ENCODE data around the gene PLCD3. TPM values are rescaled to one million over a fixed set of nuclear protein-coding genes. Genes with fewer than 3 reads are reported as not detected.
A peak's percentile ranks its signal among the peaks of the same experiment; 100 is the strongest.

PLCD3 gene
- total and polyA plus RNA-seq, 2 of the 4 experiments (the other 2 are of a cell fraction): 5.6 to 36.6 TPM

- H3K4me1 ChIP-seq (ENCODE audit: control insufficient read depth, insufficient read depth, low read length): peaks cover 17% of the 10 kb centered on the region
- peak within 1 kb of the TSS; percentile 0; the same call in 1 of the 3 replicates for H2BK15ac ChIP-seq (ENCODE audit: low read depth, low read length)
- ChIA-PET POLR2A (ENCODE audit: unreplicated experiment) (interaction anchor here (0.6 to 3.1 kb wide), 8 partner anchors 9 to 248 kb away, joined by 3 to 53 read pairs (median 4); partner anchors contain the start of genes ACBD4 and HEXIM1), CTCF (interaction anchor here (0.9 to 3.8 kb wide), 6 partner anchors 9 to 36 kb away, joined by 4 to 18 read pairs (median 10); partner anchors contain the start of gene ACBD4)
- dilution Hi-C loops (cut with HindIII; ENCODE audit: low sequenced_read_pairs, unreplicated experiment): no loop called here
- DNase-seq: peak; percentile 100
- H3K9me1 ChIP-seq (ENCODE audit: insufficient read depth, low read length): peaks cover 19% of the 10 kb centered on the region
- peak within 1 kb of the TSS; percentile 92 for H4K5ac ChIP-seq (ENCODE audit: low read depth, low read length)
- peak; percentile 94 for ATAC-seq (ENCODE audit: low read depth)
- H3K36me3 ChIP-seq (ENCODE audit: control insufficient read depth, insufficient read depth, low read length): no peaks in the 10 kb centered on the region
- H3K4me2 ChIP-seq (ENCODE audit: low read depth, low read length): peak within 1 kb of the TSS; percentile 85
- peak within 1 kb of the TSS; percentile 93 for H2AFZ ChIP-seq (replicated peaks; ENCODE audit: low read length, poor library complexity)
- peak within 1 kb of the TSS; percentile 97 for H4K91ac ChIP-seq (ENCODE audit: insufficient read depth, low read depth, low read length)
- H3K27me3 ChIP-seq (ENCODE audit: control insufficient read depth, insufficient read depth, low read length): no peaks in the 10 kb centered on the region
- H3K14ac ChIP-seq (replicated peaks; ENCODE audit: low read depth, low read length): peak within 1 kb of the TSS; percentile 76
- peak within 1 kb of the TSS; percentile 71 for H3K23ac ChIP-seq (ENCODE audit: low read depth, low read length)
- 1% methylated on average over 34 of the region's 53 CpGs; no CpG with 5 or more reads in 1 of the 2 experiments for WGBS, 2 experiments (ENCODE audit: extremely low coverage in 2 of 2, insufficient read length in 1 of 2)
- H4K20me1 ChIP-seq (ENCODE audit: insufficient read depth, low read length): peaks cover 6% of the 10 kb centered on the region
- peak within 1 kb of the TSS; percentile 98 for H3K9ac ChIP-seq (ENCODE audit: low read depth, low read length)
- H2BK120ac ChIP-seq (ENCODE audit: low read depth, low read length): peak within 1 kb of the TSS; percentile 42
- H3K18ac ChIP-seq (ENCODE audit: low read depth, low read length): peak within 1 kb of the TSS; percentile 75
- peak within 1 kb of the TSS; percentile 75 for H3K4me3 ChIP-seq (ENCODE audit: insufficient read depth, low read depth, low read length)
- peak within 1 kb of the TSS; percentile 96 for H2BK5ac ChIP-seq (ENCODE audit: low read depth, low read length, poor library complexity, severe bottlenecking)
- peak within 1 kb of the TSS; percentile 89 to 97 for H4K8ac ChIP-seq (ENCODE audit: low read depth in 2 of 2, low read length in 2 of 2)
- H2BK20ac ChIP-seq (ENCODE audit: low read depth, low read length): 0 out of 2 replicates have a peak within 1 kb of the TSS, but pooled peaks have one; percentile 3
- intact Hi-C loops (cut with micrococcal nuclease): loop anchor here (1.0 kb wide), 2 partner anchors 12 to 26 kb away; partner anchors contain the start of gene ACBD4
- peak within 1 kb of the TSS; percentile 98 for H3K27ac ChIP-seq (ENCODE audit: insufficient read depth, low read length)
- peak within 1 kb of the TSS; percentile 99 for H3K4ac ChIP-seq (ENCODE audit: low read depth, low read length)
- H2AK9ac ChIP-seq (replicated peaks; ENCODE audit: low read depth, low read length, poor library complexity): peak within 1 kb of the TSS; percentile 100
- no TSS peak for BruUV-seq (replicated peaks)
- TF ChIP-seq CEBPB (IDR thresholded peaks at IDR 0.05; ENCODE audit: low read depth, low read length) (no peak), MAFK (IDR thresholded peaks at IDR 0.05; ENCODE audit: low read depth, low read length) (no peak), BHLHE40 (IDR thresholded peaks at IDR 0.05; ENCODE audit: low read depth, low read length) (0 out of 2 replicates have a peak, but pooled peaks have one; percentile 7), CTCF (conservative IDR thresholded peaks at IDR 0.05; ENCODE audit: low read depth, low read length) (no peak), RCOR1 (IDR thresholded peaks at IDR 0.05; ENCODE audit: insufficient replicate concordance, low read length) (no peak), MAZ (IDR thresholded peaks at IDR 0.05; ENCODE audit: borderline replicate concordance, low read depth, low read length) (peak; percentile 82), USF2 (IDR thresholded peaks at IDR 0.05; ENCODE audit: low read depth, low read length) (no peak), POLR2A (IDR thresholded peaks at IDR 0.05; ENCODE audit: low read depth, low read length) (peak; percentile 95), ELK1 (IDR thresholded peaks at IDR 0.05; ENCODE audit: borderline replicate concordance, low read depth, low read length) (no peak), NFE2L2 (IDR thresholded peaks at IDR 0.05; ENCODE audit: low read depth, low read length) (no peak), CHD1 (IDR thresholded peaks at IDR 0.05; ENCODE audit: low read depth, low read length) (peak; percentile 90; the same call in 1 of the 2 replicates), RAD21 (IDR thresholded peaks at IDR 0.05; ENCODE audit: low read length) (no peak), RFX5 (IDR thresholded peaks at IDR 0.05; ENCODE audit: low read depth, low read length) (no peak)
- H3K79me1 ChIP-seq (ENCODE audit: low read depth in 1 of 2, low read length in 2 of 2): peaks cover 5 to 51% of the 10 kb centered on the region in 2 experiments; a peak in 3 of 4 replicates
- no peaks in the 10 kb centered on the region for H3K9me3 ChIP-seq (ENCODE audit: control insufficient read depth, insufficient read depth, low read length)
- H2AK5ac ChIP-seq (ENCODE audit: low read depth, low read length): peak within 1 kb of the TSS; percentile 99
- in situ Hi-C loops (cut with MboI; ENCODE audit: low sequenced_read_pairs): no loop called here
- H3K56ac ChIP-seq (ENCODE audit: extremely low read depth, insufficient read depth, low read length): peak within 1 kb of the TSS; percentile 99
These were observed 29.1 kb upstream of the PLCD3 start, which contains the start of gene HEXIM2 for GRCh38 chr17:45161288-45162024. HEXIM2 (plus strand) TSS chr17:45161875; CDS start chr17:45162794, 919 bp downstream.
